Anterior cingulate cortex (tissue), 58 donors: Measurements from ENCODE around the gene PRSS22.

Source experiments
- DNase-seq, 58 donors: peaks; one replicate each; lab custom pipeline; 2025; lab: John Stamatoyannopoulos, UW

PRSS22 gene

DNA sequence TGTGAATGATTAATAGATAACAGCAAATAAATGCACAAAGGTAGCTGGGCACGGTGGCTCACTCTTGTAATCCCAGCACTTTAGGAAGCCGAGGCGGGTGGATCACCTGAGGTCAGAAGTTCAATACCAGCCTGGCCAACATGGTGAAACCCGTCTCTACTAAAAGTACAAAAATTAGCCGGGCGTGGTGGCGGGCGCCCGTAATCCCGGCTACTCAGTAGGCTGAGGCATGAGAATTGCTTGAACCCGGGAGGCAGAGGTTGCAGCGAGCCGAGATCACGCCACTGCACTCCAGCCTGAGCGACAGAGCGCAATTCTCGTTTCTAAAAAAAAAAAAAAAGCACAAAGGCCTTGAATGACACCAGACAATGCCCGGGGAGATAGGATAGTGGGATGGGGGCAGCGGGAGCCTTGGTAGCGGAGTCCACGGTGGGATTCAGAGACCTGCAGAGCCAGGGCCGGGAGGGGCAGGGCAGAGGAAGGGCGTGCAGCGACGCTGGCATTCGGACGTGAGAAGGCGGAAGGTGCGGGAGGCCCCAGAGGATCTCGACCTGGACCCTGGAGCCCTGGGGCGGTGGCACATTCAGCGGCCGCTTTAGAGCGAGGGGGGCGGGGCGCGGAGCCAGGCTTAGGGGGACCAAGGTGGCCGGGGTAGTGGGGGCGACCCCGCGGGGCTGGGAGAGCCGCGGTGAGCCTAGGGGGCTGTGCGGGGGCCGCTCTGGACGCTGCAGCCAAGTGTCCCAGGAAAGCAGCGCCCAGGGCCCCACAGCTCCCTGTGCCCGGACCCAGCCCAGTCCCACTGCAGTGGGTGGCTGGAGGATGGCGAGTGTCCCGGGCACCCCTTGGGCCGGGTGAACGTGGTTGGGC is 24.0 kb upstream of the PRSS22 start:
- DNase-seq: peak in 14 of 58 donors; percentile 28 to 60 (median 44)

GRCh38 chr16:2879854-2880508 is 22.0 kb upstream of the PRSS22 start:
- no peak for DNase-seq

- peak in 53 of 58 donors; percentile 3 to 74 (median 42) for DNase-seq
Observed at GRCh38 chr16:2874912-2875362, 17.0 kb upstream of the PRSS22 start.

GRCh38 chr16:2874032-2874911 is 16.3 kb upstream of the PRSS22 start:
- no peak for DNase-seq

GRCh38 chr16:2871926-2872325 is 14.0 kb upstream of the PRSS22 start:
- no peak for DNase-seq

- peak; percentile 66 to 98 (median 92) for DNase-seq
Observed at GRCh38 chr16:2867987-2868789, 10.2 kb upstream of the PRSS22 start.

DNA sequence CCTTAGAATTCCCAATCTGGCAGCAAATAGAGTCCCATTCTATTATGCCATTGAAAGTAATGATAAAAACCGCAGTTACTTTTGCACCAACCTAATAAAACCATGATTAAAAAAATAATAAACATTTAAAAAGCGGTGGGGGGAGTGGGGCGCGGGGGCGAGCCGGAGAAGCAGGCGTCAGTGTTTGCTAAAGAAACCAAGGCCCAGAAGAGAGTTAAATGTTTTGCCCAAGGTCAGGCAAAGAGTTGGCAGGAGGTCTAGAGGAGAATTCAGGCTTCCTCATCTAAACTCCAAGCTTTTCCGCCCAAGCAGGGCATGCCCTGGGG is 9.7 kb upstream of the PRSS22 start:
- no peak for DNase-seq

DNA sequence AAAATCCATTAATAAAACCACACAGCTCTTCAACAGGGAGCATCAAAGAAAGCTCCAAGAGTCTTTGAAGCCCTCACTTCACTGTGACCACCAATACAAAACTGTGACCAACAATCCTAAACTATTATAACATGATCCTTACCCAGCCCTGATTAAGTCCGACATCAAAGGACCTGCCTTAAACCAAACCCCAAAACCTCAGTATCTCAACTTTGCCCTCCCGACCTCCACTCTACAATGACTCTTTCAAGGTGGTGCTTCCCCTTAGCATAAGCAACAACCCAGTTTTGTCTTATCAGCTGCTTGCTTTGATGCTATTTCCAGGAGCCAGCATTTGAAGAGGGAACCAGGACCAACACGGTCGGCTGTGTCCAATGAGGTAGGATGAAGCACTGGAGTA is 8.5 kb upstream of the PRSS22 start:
- no peak for DNase-seq

GRCh38 chr16:2865651-2866050 is 7.7 kb upstream of the PRSS22 start:
- DNase-seq: no peak

DNA sequence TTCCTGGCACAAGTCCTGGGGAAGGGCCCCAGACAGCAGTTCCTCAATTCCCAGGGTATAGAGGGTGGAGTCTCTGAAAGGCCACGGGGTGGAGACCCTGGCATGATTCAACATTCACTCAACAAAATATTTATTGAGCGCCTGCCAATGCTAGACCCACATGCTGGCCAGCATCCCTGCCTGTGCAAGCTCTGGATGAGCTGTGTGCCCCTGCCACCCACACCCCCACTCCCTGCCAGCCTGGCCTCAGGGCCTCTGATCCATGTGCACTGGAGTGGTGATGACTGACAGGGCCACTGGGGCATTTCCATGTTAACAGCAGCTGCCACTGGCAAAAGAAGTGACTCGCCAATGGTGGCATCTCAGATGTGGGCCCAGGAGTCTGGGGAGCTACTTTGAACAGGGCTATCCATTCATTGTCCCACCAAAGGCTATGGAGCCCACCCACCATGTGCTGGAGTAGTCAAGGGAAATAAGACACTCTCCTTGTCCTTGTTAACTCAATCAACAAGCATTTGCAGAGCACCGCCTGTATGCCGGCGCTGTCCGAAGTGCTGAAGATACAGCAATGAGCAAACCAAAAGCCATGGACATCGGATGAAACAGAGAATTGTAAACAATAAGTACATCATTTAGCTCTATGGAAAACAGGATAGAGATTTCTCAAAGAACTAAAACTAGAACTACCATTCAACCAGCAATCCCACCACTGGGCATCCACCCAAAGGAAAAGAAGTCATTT is 3.0 kb upstream of the PRSS22 start:
- no peak for DNase-seq

GRCh38 chr16:2859686-2860265 is 1.8 kb upstream of the PRSS22 start:
- no peak for DNase-seq

GRCh38 chr16:2858245-2859025 is 465 bp upstream of the PRSS22 start:
- DNase-seq: no peak

- DNase-seq: no peak
Observed at GRCh38 chr16:2856686-2857450, 1.1 kb downstream of the PRSS22 start.

GRCh38 chr16:2856061-2856670 is 1.8 kb downstream of the PRSS22 start:
- no peak for DNase-seq

- DNase-seq: no peak
Observed at GRCh38 chr16:2855536-2855935, 2.4 kb downstream of the PRSS22 start.

DNA sequence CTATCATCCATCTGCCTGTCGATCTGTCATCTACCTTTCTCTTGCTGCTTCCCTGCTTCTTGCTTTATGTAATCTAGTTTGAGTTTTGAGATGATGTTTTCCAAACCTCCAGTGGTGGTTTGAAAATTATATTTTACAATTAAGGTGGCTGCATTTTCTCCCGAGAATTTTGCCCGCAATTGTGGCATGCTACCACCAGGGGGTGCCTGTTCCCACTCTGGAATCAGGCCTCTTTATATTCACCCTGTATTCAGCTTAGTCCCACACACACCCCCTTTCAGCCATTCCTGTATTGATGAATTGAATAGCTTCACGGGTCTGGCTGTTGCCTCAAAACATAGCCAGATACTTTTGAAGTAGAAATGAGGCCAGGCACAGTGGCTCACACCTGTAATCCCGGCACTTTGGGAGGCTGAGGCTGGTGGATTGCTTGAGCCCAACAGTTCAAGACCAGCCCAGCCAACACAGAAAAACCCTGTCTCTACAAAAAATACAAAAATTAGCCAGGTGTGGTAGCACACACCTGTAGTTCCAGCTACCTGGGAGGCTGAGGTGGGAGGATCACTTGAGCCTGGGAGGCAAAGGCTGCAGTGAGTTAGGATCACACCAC is 3.2 kb downstream of the PRSS22 start:
- DNase-seq: no peak
